SJCRH30 (cell line): ENCODE results near the gene CPXCR1. TPM values are rescaled to one million over a fixed set of nuclear protein-coding genes. Genes with fewer than 3 reads are reported as not detected.
"Not testable (repeated sequence)": the region's sequence is repeated elsewhere in the genome, so short reads cannot be mapped to it uniquely, and the experiment has no call there.

Experiments
- DNase-seq, 2 experiments: peaks; one replicate each; pipeline ENCODE4 v3.0.0-alpha.2; 2015 to 2020
- H3K27ac ChIP-seq: fragments of 250-450 bp; sonication (Bioruptor Pico); 2 replicates; pipeline ENCODE4 v1.5.1; 2020; ENCODE audit warnings: mild to moderate bottlenecking, moderate library complexity
- H3K27me3 ChIP-seq: fragments of 250-450 bp; sonication (Bioruptor Pico); 2 replicates; pipeline ENCODE4 v1.5.1; 2020; ENCODE audit warnings: mild to moderate bottlenecking, moderate library complexity
- H3K36me3 ChIP-seq: fragments of 250-450 bp; sonication (Bioruptor Pico); 2 replicates; pipeline ENCODE4 v1.5.1; 2020; ENCODE audit warnings: mild to moderate bottlenecking, moderate library complexity
- H3K4me1 ChIP-seq: fragments of 250-450 bp; sonication (Bioruptor Pico); 2 replicates; pipeline ENCODE4 v1.5.1; 2020; ENCODE audit warnings: mild to moderate bottlenecking, moderate library complexity
- H3K4me3 ChIP-seq: fragments of 250-450 bp; sonication (Bioruptor Pico); 2 replicates; pipeline ENCODE4 v1.5.1; 2020; ENCODE audit warnings: mild to moderate bottlenecking, moderate library complexity
- H3K9me3 ChIP-seq: fragments of 250-450 bp; sonication (Bioruptor Pico); replicated peaks from 2 replicates; pipeline ENCODE4 v1.5.1; 2020; ENCODE audit warnings: mild to moderate bottlenecking, moderate library complexity
- total RNA-seq: library from RNA; depleted of rRNA; stranded (reverse); fragments of >200 nt; shearing (Covaris generic); gene quantifications from 2 replicates; pipeline ENCODE4 v1.2.3, GENCODE V29; 2014; rRNA removed

The CPXCR1 gene
- 0.10 TPM in 1 of 2 replicates, not detected in the other for total RNA-seq

- Histone ChIP-seq H3K4me1 (no peaks in the 10 kb centered on the region), H3K27ac (no peak within 1 kb of the TSS), H3K36me3 (no peaks in the 10 kb centered on the region), H3K4me3 (no peak within 1 kb of the TSS), H3K9me3 (no peaks in the 10 kb centered on the region), H3K27me3 (no peaks in the 10 kb centered on the region)
- DNase-seq, result no peak
These were observed at the start of gene CPXCR1 for GRCh38 chrX:88746925-88747324. Gene CPXCR1, plus strand, starts transcription at chrX:88747225. Its CDS starts 6,190 bp downstream, at chrX:88753415.

- Histone ChIP-seq H3K9me3 (no peaks in the 10 kb centered on the region), H3K4me1 (no peaks in the 10 kb centered on the region), H3K27me3 (no peaks in the 10 kb centered on the region), H3K4me3 (no peak overlapping the region), H3K36me3 (no peaks in the 10 kb centered on the region), H3K27ac (no peak overlapping the region)
- no peak for DNase-seq
These were observed 11.2 kb upstream of the CPXCR1 start for GRCh38 chrX:88735835-88736234.

- H3K27ac ChIP-seq, DNase-seq, H3K36me3 ChIP-seq, H3K4me3 ChIP-seq, H3K9me3 ChIP-seq, H3K4me1 ChIP-seq, H3K27me3 ChIP-seq: not testable (repeated sequence)
These were observed 810 bp upstream of the CPXCR1 start for GRCh38 chrX:88746215-88746614.

- not testable (repeated sequence) for DNase-seq, H3K27ac ChIP-seq, H3K4me3 ChIP-seq, H3K36me3 ChIP-seq, H3K4me1 ChIP-seq, H3K27me3 ChIP-seq, H3K9me3 ChIP-seq
These were observed 5.3 kb downstream of the CPXCR1 start for GRCh38 chrX:88752339-88752738.

- no peaks in the 10 kb centered on the region for H3K4me1 ChIP-seq
- DNase-seq, result peak; percentile 9 to 10
- no peak overlapping the region for H3K4me3 ChIP-seq
- no peaks in the 10 kb centered on the region for H3K9me3 ChIP-seq
- H3K27me3 ChIP-seq, result no peaks in the 10 kb centered on the region
- H3K27ac ChIP-seq, result no peak overlapping the region
- H3K36me3 ChIP-seq, result no peaks in the 10 kb centered on the region
These were observed 42.8 kb downstream of the CPXCR1 start for GRCh38 chrX:88789825-88790224.
